H1 (cell line): Measurements from ENCODE around the gene C1QTNF7. TPM values are rescaled to one million over a fixed set of nuclear protein-coding genes. Genes with fewer than 3 reads are reported as not detected.
A peak's percentile ranks its signal among the peaks of the same experiment; 100 is the strongest.

Experiments
- CTCF ChIA-PET: fragments of 300-600 bp; sonication (Branson Sonifier 250); formaldehyde crosslinking; loops from one replicate; lab custom pipeline; 2021; ENCODE audit not compliant: partially characterized antibody; lab: Charles Lee
- POLR2A ChIA-PET: fragments of 300-600 bp; sonication (Branson Sonifier 250); formaldehyde crosslinking; loops from one replicate; lab custom pipeline; 2021; ENCODE audit warnings: inconsistent platforms; ENCODE audit not compliant: partially characterized antibody; lab: Charles Lee
- DNase-seq, 2 experiments: peaks; one replicate each; pipeline versions ENCODE4 v3.0.0 to v3.0.0-alpha.2; 2010 to 2022; ENCODE audit warnings: low spot score in 2 of 2, low read depth in 1 of 2, mixed read lengths in 1 of 2
- FAIRE-seq: peaks from 2 replicates; lab custom pipeline; 2011; peaks lifted over from hg19 to GRCh38; lab: Jason Lieb, UNC
- H2AFZ ChIP-seq: 2 replicates; pipeline ENCODE4 v1.8.1; 2012; ENCODE audit warnings: low read length, inconsistent platforms
- H2AK5ac ChIP-seq: 2 replicates; pipeline ENCODE4 v1.6.1; 2013; ENCODE audit warnings: low read depth, low read length
- H2BK120ac ChIP-seq: replicated peaks from 2 replicates; pipeline ENCODE3; 2013; ENCODE audit warnings: low read depth, low read length, inconsistent platforms
- H2BK12ac ChIP-seq: 2 replicates; pipeline ENCODE4 v1.6.1; 2013; ENCODE audit warnings: low read depth, low read length
- H2BK15ac ChIP-seq: 2 replicates; pipeline ENCODE4 v1.6.1; 2013; ENCODE audit warnings: low read length
- H2BK20ac ChIP-seq: 2 replicates; pipeline ENCODE4 v1.6.1; 2013; ENCODE audit warnings: low read length
- H2BK5ac ChIP-seq: 2 replicates; pipeline ENCODE4 v1.6.1; 2013; ENCODE audit warnings: low read depth, low read length
- H3K14ac ChIP-seq: 2 replicates; pipeline ENCODE4 v1.6.1; 2013; ENCODE audit warnings: inconsistent platforms; ENCODE audit not compliant: insufficient read length
- H3K18ac ChIP-seq: 2 replicates; pipeline ENCODE4 v1.6.1; 2013; ENCODE audit warnings: low read length; ENCODE audit errors: extremely low read depth
- H3K23ac ChIP-seq: 2 replicates; pipeline ENCODE4 v1.6.1; 2013; ENCODE audit warnings: inconsistent platforms; ENCODE audit not compliant: insufficient read length
- H3K23me2 ChIP-seq: 2 replicates; pipeline ENCODE4 v1.6.1; 2013; ENCODE audit warnings: low read depth, low read length
- H3K27ac ChIP-seq: 2 replicates; pipeline ENCODE4 v1.6.1; 2011; ENCODE audit warnings: low read depth, low read length, inconsistent platforms
- H3K27me3 ChIP-seq, 4 experiments: replicated peaks in 1 of 4; 1 replicate in 1 of 4; 2 replicates in 3 of 4; pipeline versions ENCODE4 v1.6.1 to v1.8.1; 2011 to 2013; ENCODE audit warnings: low read length in 3 of 4, mild to moderate bottlenecking in 3 of 4, inconsistent platforms in 2 of 4, mixed read lengths in 2 of 4, moderate library complexity in 1 of 4; ENCODE audit not compliant: control insufficient read depth in 3 of 4, insufficient read depth in 3 of 4; ENCODE audit errors: extremely low read depth in 1 of 4
- H3K36me3 ChIP-seq, 4 experiments: 2 replicates each; pipeline versions ENCODE4 v1.6.1 to v1.8.1; 2011 to 2013; ENCODE audit warnings: mild to moderate bottlenecking in 4 of 4, low read length in 3 of 4, moderate library complexity in 2 of 4, control low read depth in 1 of 4, inconsistent platforms in 1 of 4; ENCODE audit not compliant: insufficient read depth in 4 of 4, control insufficient read depth in 2 of 4
- H3K4ac ChIP-seq: replicated peaks from 2 replicates; pipeline ENCODE3; 2013; ENCODE audit warnings: low read length, low read depth, mixed read lengths, inconsistent platforms; ENCODE audit not compliant: insufficient read length
- H3K4me1 ChIP-seq, 4 experiments: replicated peaks in 1 of 4; 1 replicate in 1 of 4; 2 replicates in 3 of 4; pipeline versions ENCODE4 v1.6.1 to v1.8.1; 2011 to 2013; ENCODE audit warnings: low read length in 3 of 4, inconsistent platforms in 2 of 4, mixed read lengths in 1 of 4; ENCODE audit not compliant: insufficient read depth in 4 of 4, control insufficient read depth in 3 of 4
- H3K4me2 ChIP-seq, 2 experiments: 2 replicates each; pipeline versions ENCODE4 v1.6.1 to v1.8.1; 2011 to 2013; ENCODE audit warnings: low read depth in 2 of 2, low read length in 2 of 2, control low read depth in 1 of 2, inconsistent platforms in 1 of 2, mild to moderate bottlenecking in 1 of 2; ENCODE audit not compliant: insufficient read depth in 1 of 2
- H3K4me3 ChIP-seq, 4 experiments: fragments of 200-600, 300-600 bp in 1 of 4; sonication (generic), shearing (Covaris generic), sonication (Bioruptor Twin) in 1 of 4; 2 replicates each; pipeline versions ENCODE4 v1.5.1 to v1.8.1; 2011 to 2016; ENCODE audit warnings: low read length in 4 of 4, low read depth in 3 of 4, control low read depth in 2 of 4, inconsistent platforms in 2 of 4, mild to moderate bottlenecking in 2 of 4, mixed read lengths in 1 of 4, moderate library complexity in 1 of 4; ENCODE audit not compliant: insufficient read depth in 2 of 4; ENCODE audit errors: extremely low read depth in 1 of 4
- H3K56ac ChIP-seq: replicated peaks from 2 replicates; pipeline ENCODE3; 2013; ENCODE audit warnings: low read depth, mild to moderate bottlenecking, mixed read lengths, low read length, inconsistent platforms; ENCODE audit not compliant: insufficient read length
- H3K79me1 ChIP-seq: 2 replicates; pipeline ENCODE4 v1.6.1; 2013; ENCODE audit warnings: low read depth, low read length, control low read depth
- H3K79me2 ChIP-seq, 2 experiments: 2 replicates each; pipeline versions ENCODE4 v1.6.1 to v1.8.1; 2012 to 2013; ENCODE audit warnings: low read length in 2 of 2, mild to moderate bottlenecking in 2 of 2, inconsistent platforms in 1 of 2; ENCODE audit not compliant: insufficient read depth in 2 of 2, control insufficient read depth in 1 of 2
- H3K9ac ChIP-seq, 4 experiments: replicated peaks in 1 of 4; 1 replicate in 1 of 4; 2 replicates in 3 of 4; pipeline versions ENCODE4 v1.6.1 to v1.8.1; 2011 to 2013; ENCODE audit warnings: low read depth in 3 of 4, low read length in 3 of 4, control low read depth in 2 of 4, mild to moderate bottlenecking in 2 of 4, moderate library complexity in 2 of 4, inconsistent platforms in 1 of 4; ENCODE audit errors: extremely low read depth in 1 of 4
- H3K9me3 ChIP-seq, 2 experiments: 2 replicates each; pipeline versions ENCODE4 v1.6.1 to v1.8.1; 2012 to 2013; ENCODE audit warnings: mild to moderate bottlenecking in 2 of 2, moderate library complexity in 2 of 2, control low read depth in 1 of 2, inconsistent platforms in 1 of 2, low read depth in 1 of 2, low read length in 1 of 2, mixed read lengths in 1 of 2; ENCODE audit not compliant: insufficient read depth in 2 of 2
- H4K20me1 ChIP-seq, 2 experiments: replicated peaks in 1 of 2; 2 replicates each; pipeline versions ENCODE3 to v1.8.1; 2011 to 2013; ENCODE audit warnings: inconsistent platforms in 2 of 2, low read length in 2 of 2, mild to moderate bottlenecking in 1 of 2; ENCODE audit not compliant: insufficient read depth in 2 of 2, control insufficient read depth in 1 of 2
- H4K5ac ChIP-seq: 2 replicates; pipeline ENCODE4 v1.6.1; 2013; ENCODE audit warnings: low read length, low read depth, mixed read lengths, inconsistent platforms; ENCODE audit not compliant: insufficient read length
- H4K8ac ChIP-seq: 2 replicates; pipeline ENCODE4 v1.8.0; 2013; ENCODE audit warnings: mild to moderate bottlenecking, moderate library complexity, low read length, inconsistent platforms; ENCODE audit not compliant: insufficient read depth; ENCODE audit errors: extremely low read depth
- H4K91ac ChIP-seq: replicated peaks from 2 replicates; pipeline ENCODE3; 2013; ENCODE audit warnings: low read length, mixed read lengths, inconsistent platforms; ENCODE audit not compliant: insufficient read length
- BACH1 ChIP-seq: IDR thresholded peaks from 2 replicates; pipeline ENCODE4 v1.6.1; 2012; ENCODE audit warnings: low read length, improper control_type of control experiment
- BRCA1 ChIP-seq: IDR thresholded peaks from 2 replicates; pipeline ENCODE4 v1.6.1; 2012; ENCODE audit warnings: low read depth, low read length, improper control_type of control experiment
- CEBPB ChIP-seq: IDR thresholded peaks from 2 replicates; pipeline ENCODE4 v1.6.1; 2012; ENCODE audit warnings: low read depth, low read length
- CTBP2 ChIP-seq: IDR thresholded peaks from 2 replicates; pipeline ENCODE4 v1.7.0; 2011; ENCODE audit warnings: borderline replicate concordance, mild to moderate bottlenecking, moderate library complexity, mixed read lengths, low read length; ENCODE audit not compliant: insufficient read depth, insufficient read length
- KDM5A ChIP-seq: fragments of 200-600 bp; IDR thresholded peaks from 2 replicates; pipeline ENCODE4 v1.7.1; 2012; ENCODE audit warnings: mild to moderate bottlenecking, low read length, inconsistent platforms, mixed read lengths
- MAX ChIP-seq: IDR thresholded peaks from 2 replicates; pipeline ENCODE4 v1.6.1; 2012; ENCODE audit warnings: inconsistent platforms
- PHF8 ChIP-seq: fragments of 200-600 bp; sonication (generic); conservative IDR thresholded peaks from 2 replicates; pipeline ENCODE4 v1.7.1; 2012; ENCODE audit warnings: low read depth, mild to moderate bottlenecking, inconsistent platforms, low read length, moderate library complexity
- YY1 ChIP-seq: IDR thresholded peaks from 2 replicates; pipeline ENCODE4 v1.6.1; 2011; ENCODE audit warnings: low read depth, mild to moderate bottlenecking, low read length
- WGBS, 2 experiments: shearing (Covaris generic) in 1 of 2; methylation state at CpG; one replicate each; pipeline versions ENCODE4 v1.1.6 to v1.1.7; 2013 to 2015; ENCODE audit warnings: low lambda C conversion rate in 2 of 2, mixed read lengths in 2 of 2, inconsistent platforms in 1 of 2, low coverage in 1 of 2, missing lambda C conversion rate in 1 of 2; ENCODE audit not compliant: insufficient replicate concordance in 2 of 2, insufficient coverage in 1 of 2, insufficient read length in 1 of 2; ENCODE audit errors: extremely low coverage in 1 of 2, missing lambda C conversion rate in 1 of 2; 5-methylcytosine and 5-hydroxymethylcytosine counted together
- polyA plus RNA-seq, 7 experiments: library from polyadenylated mRNA; depleted of rRNA in 3 of 7; stranded (reverse) in 5 of 7; unstranded in 2 of 7; fragments of >200 nt in 5 of 7; fragments of 200-250 nt in 2 of 7; gene quantifications; 1 replicate in 5 of 7; 2 replicates in 1 of 7; 4 replicates in 1 of 7; pipeline versions ENCODE4 v1.2.1 to v1.2.3, GENCODE V29; 2011 to 2013; ENCODE audit warnings: missing spikeins in 2 of 7, mixed read lengths in 2 of 7
- total RNA-seq: library from RNA; stranded (reverse); fragmentation: NEBNext Ultra II Directional; extraction: Animal tissue kit (Norgen Biotek cat#: 25700); gene quantifications from 2 replicates; pipeline ENCODE4 v1.2.1, GENCODE V29; 2021

C1QTNF7 gene
- total and polyA plus RNA-seq, 2 of the 8 experiments (the other 6 are each of a cell fraction or from before 2014, with no cell fraction given), result not detected

GRCh38 chr4:15416357-15417232, 11.2 kb upstream of the C1QTNF7 start:
- Histone ChIP-seq H4K91ac (no peak overlapping the region), H2AFZ (peak overlapping the region; percentile 42; the same call in 1 of the 2 replicates), H2BK20ac (no peak overlapping the region), H3K36me3 (no peaks in the 10 kb centered on the region), H3K9me3 (no peaks in the 10 kb centered on the region), H3K4ac (no peak overlapping the region), H3K27ac (no peak overlapping the region), H2BK120ac (no peak overlapping the region), H3K79me1 (no peaks in the 10 kb centered on the region), H2BK12ac (no peak overlapping the region), H3K23ac (no peak overlapping the region), H3K14ac (no peak overlapping the region), H3K23me2 (no peaks in the 10 kb centered on the region), H4K5ac (no peak overlapping the region), H3K56ac (no peak overlapping the region), H4K20me1 (no peaks in the 10 kb centered on the region), H3K4me1 (0 out of 7 replicates have a peak, but pooled peaks cover 0 to 2% (median 0%) of the 10 kb centered on the region in 4 experiments), H3K18ac (no peak overlapping the region), H3K27me3 (no peaks in the 10 kb centered on the region), H3K79me2 (no peaks in the 10 kb centered on the region), H4K8ac (no peak overlapping the region), H3K4me3 (no peak overlapping the region), H2BK5ac (no peak overlapping the region), H3K4me2 (no peak overlapping the region), H2BK15ac (no peak overlapping the region), H3K9ac (no peak overlapping the region), H2AK5ac (no peak overlapping the region)
- no peak for DNase-seq
- 85% methylated on average over 6 of the region's 6 CpGs; no CpG with 5 or more reads in 1 of the 2 experiments for WGBS, 2 experiments
- peak; percentile 24 for FAIRE-seq
- CTCF ChIA-PET, result interaction anchor here (0.6 to 2.3 kb wide), 3 partner anchors 8 to 576 kb away, joined by 3 to 8 read pairs (median 6); no protein-coding TSS in a partner anchor
- TF ChIP-seq BRCA1 (no peak), BACH1 (no peak), MAX (no peak), CEBPB (no peak), PHF8 (no peak), YY1 (no peak), KDM5A (no peak), CTBP2 (no peak)
- POLR2A ChIA-PET, result no interaction called here
